Left renal pelvis (tissue), 4 donors: Measurements from ENCODE around the gene SPCS3. TPM values are rescaled to one million over a fixed set of nuclear protein-coding genes. Genes with fewer than 3 reads are reported as not detected.

Experiments
- polyA plus RNA-seq, 4 donors: library from polyadenylated mRNA; unstranded; fragments of 120-200 nt; gene quantifications; one replicate each; pipeline ENCODE4 v1.2.1, GENCODE V29; 2013; ENCODE audit not compliant: insufficient read length in 4 of 4

Gene SPCS3
- polyA plus RNA-seq, 4 donors, result 82.9 to 109 (median 102) TPM

Other genes starting within 250 kb of the SPCS3 start
- 1 to 10 TPM in 2 of 4 donors, under 1 TPM in 2; 0.11 to 3.0 (median 1.1) TPM for gene SPATA4, start 124.4 kb upstream of the SPCS3 start, polyA plus RNA-seq
- gene ASB5, start 50.7 kb upstream of the SPCS3 start, polyA plus RNA-seq, result under 1 TPM in 3 of 4 donors, not detected in 1; 0.07 to 0.47 (median 0.10) TPM